K562 (cell line): ENCODE measurements around the gene PDLIM7. TPM values are rescaled to one million over a fixed set of nuclear protein-coding genes. Genes with fewer than 3 reads are reported as not detected.

Experiments used
- ATAC-seq: fragments of 200-7000 bp; cut with Tn5 transposase; 3 replicates; pipeline ENCODE4 v1.9.1; 2020; ENCODE audit warnings: moderate library complexity
- BruUV-seq: library from RNA; stranded (reverse); fragments of 400-500 nt; replicated peaks from 2 replicates; lab custom pipeline; 2021; lab: Mats Ljungman, UMichigan
- CTCF ChIA-PET: fragments of 300-600 bp; formaldehyde crosslinking; extraction: SDS; loops from one replicate; lab custom pipeline; 2021; ENCODE audit warnings: low intra/inter-chr PET ratio; lab: Yijun Ruan, JAX
- POLR2A ChIA-PET: fragments of 300-600, 350-650 bp; sonication (Branson Sonifier 250); formaldehyde crosslinking; extraction: SDS; loops from one replicate; lab custom pipeline; 2021; ENCODE audit warnings: antibody characterized with exemption, inconsistent platforms; lab: Yijun Ruan, JAX
- DNase-seq, 4 experiments: peaks; one replicate each; pipeline versions ENCODE4 v3.0.0 to v3.0.0-alpha.2; 2011 to 2018; ENCODE audit warnings: low spot score in 3 of 4, mixed read lengths in 3 of 4; ENCODE audit errors: extremely low read depth in 1 of 4
- FAIRE-seq: peaks from 2 replicates; lab custom pipeline; 2011; peaks lifted over from hg19 to GRCh38; lab: Jason Lieb, UNC
- H2AFZ ChIP-seq: 2 replicates; pipeline ENCODE4 v1.6.0; 2011; ENCODE audit warnings: low read depth, low read length, control low read depth, inconsistent platforms
- H3K27ac ChIP-seq: fragments of 200-600 bp; 3 replicates; pipeline ENCODE4 v1.8.0; 2011; ENCODE audit warnings: low read depth, mild to moderate bottlenecking, control low read depth, inconsistent platforms, low read length, moderate library complexity, mixed read lengths; ENCODE audit errors: extremely low read depth
- H3K27me3 ChIP-seq, 2 experiments: fragments of 300-600 bp in 1 of 2; 2 replicates in 1 of 2; 3 replicates in 1 of 2; pipeline versions ENCODE4 v1.6.0 to v1.8.0; 2011; ENCODE audit warnings: inconsistent platforms in 2 of 2, low read length in 2 of 2, mild to moderate bottlenecking in 1 of 2, mixed read lengths in 1 of 2, moderate library complexity in 1 of 2; ENCODE audit not compliant: control insufficient read depth in 2 of 2, insufficient read depth in 2 of 2
- H3K36me3 ChIP-seq: fragments of 300-600 bp; 3 replicates; pipeline ENCODE4 v1.8.0; 2011; ENCODE audit warnings: mild to moderate bottlenecking, low read length, inconsistent platforms; ENCODE audit not compliant: control insufficient read depth, insufficient read depth
- H3K4me1 ChIP-seq, 2 experiments: fragments of 200-600 bp in 1 of 2; replicated peaks in 1 of 2; 2 replicates in 1 of 2; 3 replicates in 1 of 2; pipeline versions ENCODE4 v1.5.1 to v1.8.0; 2011; ENCODE audit warnings: inconsistent platforms in 2 of 2, low read length in 2 of 2, mild to moderate bottlenecking in 1 of 2, mixed read lengths in 1 of 2, moderate library complexity in 1 of 2; ENCODE audit not compliant: control insufficient read depth in 2 of 2, insufficient read depth in 2 of 2
- H3K4me2 ChIP-seq: 2 replicates; pipeline ENCODE4 v1.6.1; 2011; ENCODE audit warnings: low read length, control low read depth, inconsistent platforms, mixed read lengths; ENCODE audit not compliant: insufficient read depth
- H3K4me3 ChIP-seq: fragments of 200-600 bp; sonication (generic), shearing (Covaris generic); 2 replicates; pipeline ENCODE4 v1.5.1; 2016; ENCODE audit warnings: control low read depth, inconsistent platforms
- H3K79me2 ChIP-seq: fragments of 200-600 bp; 3 replicates; pipeline ENCODE4 v1.8.0; 2011; ENCODE audit warnings: low read length, inconsistent platforms; ENCODE audit not compliant: control insufficient read depth, insufficient read depth
- H3K9ac ChIP-seq, 2 experiments: 2 replicates each; pipeline versions ENCODE4 v1.6.0 to v1.6.1; 2011; ENCODE audit warnings: low read depth in 2 of 2, low read length in 2 of 2, control low read depth in 1 of 2, inconsistent platforms in 1 of 2, mild to moderate bottlenecking in 1 of 2, mixed read lengths in 1 of 2; ENCODE audit not compliant: insufficient read depth in 1 of 2
- H3K9me1 ChIP-seq: one replicate; pipeline ENCODE4 v1.6.0; 2011; ENCODE audit warnings: inconsistent platforms, mild to moderate bottlenecking, low read length, moderate library complexity; ENCODE audit not compliant: control insufficient read depth, insufficient read depth
- H3K9me3 ChIP-seq: replicated peaks from 2 replicates; pipeline ENCODE4 v1.5.1; 2011; ENCODE audit warnings: low read depth, low read length, inconsistent platforms; ENCODE audit not compliant: control insufficient read depth, insufficient read depth
- H4K20me1 ChIP-seq: replicated peaks from 2 replicates; pipeline ENCODE4 v1.6.1; 2011; ENCODE audit warnings: low read length, inconsistent platforms, mixed read lengths; ENCODE audit not compliant: control insufficient read depth, insufficient read depth
- ATF7 ChIP-seq: fragments of 450-650 bp; IDR thresholded peaks from 2 replicates; pipeline ENCODE4 v1.7.1; 2014; ENCODE audit warnings: mild to moderate bottlenecking, moderate library complexity
- BCOR ChIP-seq: fragments of 450-650 bp; IDR thresholded peaks from 2 replicates; pipeline ENCODE4 v1.6.1; 2016
- CBFA2T2 ChIP-seq: fragments of 450-650 bp; conservative IDR thresholded peaks from 2 replicates; pipeline ENCODE4 v1.6.1; 2017; ENCODE audit warnings: mild to moderate bottlenecking
- CREB1 ChIP-seq, 2 experiments: sonication (generic) in 1 of 2; formaldehyde crosslinking in 1 of 2; IDR thresholded peaks; 2 replicates each; pipeline versions ENCODE4 v1.6.1 to v1.8.0; 2012 to 2022; ENCODE audit warnings: inconsistent platforms in 1 of 2, mild to moderate bottlenecking in 1 of 2, missing genetic modification reagents in 1 of 2, moderate library complexity in 1 of 2
- FUS ChIP-seq: fragments of 200-400 bp; formaldehyde crosslinking; optimal IDR thresholded peaks from 2 replicates; pipeline ENCODE3; 2017; ENCODE audit warnings: low read depth, low read length
- KHSRP ChIP-seq: fragments of 450-650 bp; IDR thresholded peaks from 2 replicates; pipeline ENCODE4 v1.6.1; 2017
- MTA1 ChIP-seq: fragments of 450-650 bp; IDR thresholded peaks from 2 replicates; pipeline ENCODE4 v1.6.1; 2017; ENCODE audit warnings: borderline replicate concordance
- MTA2 ChIP-seq: fragments of 450-650 bp; IDR thresholded peaks from 2 replicates; pipeline ENCODE4 v1.6.1; 2016; ENCODE audit warnings: low read depth
- PRMT5 ChIP-seq: sonication (generic); formaldehyde crosslinking; IDR thresholded peaks from 2 replicates; pipeline ENCODE4 v1.5.0; 2020; ENCODE audit warnings: missing genetic modification reagents
- RBM15 ChIP-seq: fragments of 200-400 bp; formaldehyde crosslinking; IDR thresholded peaks from 2 replicates; pipeline ENCODE4 v1.6.1; 2018; ENCODE audit warnings: mild to moderate bottlenecking, low read length, moderate library complexity; ENCODE audit not compliant: insufficient read depth
- SRSF7 ChIP-seq: fragments of 200-400 bp; formaldehyde crosslinking; optimal IDR thresholded peaks from 2 replicates; pipeline ENCODE3; 2017; ENCODE audit warnings: mild to moderate bottlenecking, low read depth, low read length
- YY1 ChIP-seq, 3 experiments: IDR thresholded peaks; 2 replicates each; pipeline ENCODE4 v1.6.1; 2011; ENCODE audit warnings: low read length in 2 of 3, mild to moderate bottlenecking in 2 of 3, moderate library complexity in 2 of 3, borderline replicate concordance in 1 of 3, control low read depth in 1 of 3, low read depth in 1 of 3; ENCODE audit not compliant: insufficient read depth in 3 of 3, insufficient replicate concordance in 2 of 3, control insufficient read depth in 1 of 3, insufficient read length in 1 of 3; ENCODE audit errors: extremely low read depth in 1 of 3
- ZC3H4 ChIP-seq: sonication (generic); formaldehyde crosslinking; IDR thresholded peaks from 2 replicates; pipeline ENCODE4 v1.9.0; 2021; ENCODE audit warnings: missing genetic modification reagents, borderline replicate concordance
- ZNF212 ChIP-seq: fragments of 450-650 bp; formaldehyde crosslinking; IDR thresholded peaks from 2 replicates; pipeline ENCODE4 v1.4.0; 2020; ENCODE audit warnings: mild to moderate bottlenecking
- WGBS: fragments of 100-300 bp; shearing (Covaris generic); methylation state at CpG from one replicate; pipeline ENCODE4 v1.1.6; 2016; ENCODE audit warnings: low coverage, mixed read lengths; ENCODE audit not compliant: insufficient coverage; ENCODE audit errors: missing lambda C conversion rate; 5-methylcytosine and 5-hydroxymethylcytosine counted together
- in situ Hi-C: fragments of 300-500 bp; cut with MboI; formaldehyde crosslinking; loops from 4 replicates; pipeline ENCODE4 v1.15.0; 2018; ENCODE audit warnings: inconsistent platforms, mixed read lengths
- intact Hi-C: fragments of 100-400 bp; cut with micrococcal nuclease; formaldehyde crosslinking; loops from 2 replicates; pipeline ENCODE4 v1.14.2; 2022
- polyA plus RNA-seq, 8 experiments: library from polyadenylated mRNA; depleted of rRNA in 4 of 8; stranded (reverse) in 5 of 8; unstranded in 3 of 8; fragments of >200 nt; fragmentation: Nextera tagmentation in 2 of 8; fragmentation: Illumina TruSeq in 1 of 8; extraction: Ambion mirVana in 2 of 8; extraction: Trizol in 1 of 8; gene quantifications; 2 replicates each; pipeline versions ENCODE4 v1.2.1 to v1.2.3, GENCODE V29; 2011 to 2014; ENCODE audit warnings: inconsistent platforms in 1 of 8, missing spikeins in 1 of 8
- total RNA-seq, 7 experiments: library from RNA; depleted of rRNA in 6 of 7; stranded (reverse); fragments of >200 nt in 6 of 7; fragmentation: Illumina TruSeq in 2 of 7; extraction: Trizol in 2 of 7; gene quantifications; 2 replicates each; pipeline versions ENCODE4 v1.2.1 to v1.2.3, GENCODE V29; 2011 to 2021; ENCODE audit warnings: low replicate concordance in 1 of 7
- TF ChIP-seq, protein P1 (sequence below): sonication (generic); formaldehyde crosslinking; IDR thresholded peaks from 2 replicates; pipeline ENCODE4 v1.8.1; 2023; ENCODE audit warnings: mild to moderate bottlenecking, missing genetic modification reagents
- TF ChIP-seq, protein P2 (sequence below): fragments of 250-450 bp; sonication (Bioruptor Pico); IDR thresholded peaks from 2 replicates; pipeline ENCODE4 v1.5.0; 2021; ENCODE audit warnings: mild to moderate bottlenecking, moderate library complexity

The PDLIM7 gene
- total and polyA plus RNA-seq, 9 of the 15 experiments (the other 6 are each of a cell fraction or from before 2014, with no cell fraction given) = 2.1 to 124 (median 32.6) TPM

DNA sequence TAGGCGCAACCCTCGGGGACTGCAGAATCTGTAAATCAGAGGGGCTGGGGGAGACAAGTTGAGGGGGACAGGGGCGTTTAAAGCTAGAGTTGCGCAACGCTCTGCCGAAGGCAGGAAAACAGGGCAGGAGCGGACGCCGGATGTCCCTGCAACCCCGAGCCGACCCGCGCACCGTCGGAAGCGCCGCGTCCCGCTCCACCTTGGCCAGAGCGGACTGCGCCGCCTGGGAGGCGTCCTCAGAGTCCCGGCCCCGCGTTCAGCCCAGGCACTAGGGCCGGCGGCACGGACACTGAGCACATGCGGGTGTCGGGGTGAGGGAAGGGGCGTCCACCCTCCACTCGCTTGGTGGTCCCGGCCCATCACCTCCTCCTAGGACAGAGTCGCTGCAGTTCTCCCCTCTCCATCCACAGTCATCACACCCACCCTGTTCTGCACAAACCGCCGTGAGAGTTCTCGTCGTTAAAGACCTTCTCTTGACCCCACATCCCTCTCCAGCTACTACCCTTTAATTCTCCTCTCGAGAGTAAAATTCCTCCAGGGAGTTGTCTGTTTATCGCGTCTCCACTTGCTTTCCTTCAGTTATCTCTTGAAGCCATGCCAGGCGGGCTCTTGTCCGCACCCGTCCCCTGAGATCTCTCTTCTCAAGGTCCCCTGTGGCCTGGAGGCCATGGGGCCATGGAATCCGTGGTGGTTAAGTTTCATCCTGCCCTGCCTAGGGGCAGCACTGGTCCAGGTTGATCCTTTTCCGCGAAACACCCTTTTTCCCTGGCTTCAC lies 796 bp upstream of the PDLIM7 start:
- Histone ChIP-seq H3K9ac (peak overlapping the region; percentile 87 to 93), H3K9me3 (no peaks in the 10 kb centered on the region), H3K9me1 (no peaks in the 10 kb centered on the region), H2AFZ (peak overlapping the region; percentile 69), H3K4me1 (peaks cover 51 to 82% of the 10 kb centered on the region in 2 experiments), H3K27ac (peak overlapping the region; percentile 95), H3K79me2 (peaks cover 46% of the 10 kb centered on the region), H3K4me3 (peak overlapping the region; percentile 82), H3K4me2 (peak overlapping the region; percentile 85), H4K20me1 (no peaks in the 10 kb centered on the region; the same call in 1 of the 2 replicates), H3K36me3 (peaks cover 27% of the 10 kb centered on the region; the same call in 2 of the 3 replicates), H3K27me3 (no peaks in the 10 kb centered on the region)
- ChIA-PET CTCF (interaction anchor here (0.6 kb wide), 1 partner anchor 180 kb away, joined by 3 read pairs; no protein-coding TSS in a partner anchor), POLR2A (interaction anchor here (0.6 to 2.7 kb wide), 15 partner anchors 9 to 190 kb away, joined by 3 to 26 read pairs (median 3); partner anchors contain the start of gene DOK3)
- FAIRE-seq (peak; percentile 89), ATAC-seq (peak; percentile 8), DNase-seq (peak; percentile 42 to 82 (median 60))
- 4% methylated on average over 38 of the region's 48 CpGs for WGBS
- in situ Hi-C loops = no loop called here
- intact Hi-C loops = loop anchor here (5.0 kb wide), 1 partner anchor 181 kb away; no protein-coding TSS in a partner anchor
- TSS peak; percentile 95 for BruUV-seq
- no peak for TF ChIP-seq ATF7
- TF ChIP-seq, protein P1, sequence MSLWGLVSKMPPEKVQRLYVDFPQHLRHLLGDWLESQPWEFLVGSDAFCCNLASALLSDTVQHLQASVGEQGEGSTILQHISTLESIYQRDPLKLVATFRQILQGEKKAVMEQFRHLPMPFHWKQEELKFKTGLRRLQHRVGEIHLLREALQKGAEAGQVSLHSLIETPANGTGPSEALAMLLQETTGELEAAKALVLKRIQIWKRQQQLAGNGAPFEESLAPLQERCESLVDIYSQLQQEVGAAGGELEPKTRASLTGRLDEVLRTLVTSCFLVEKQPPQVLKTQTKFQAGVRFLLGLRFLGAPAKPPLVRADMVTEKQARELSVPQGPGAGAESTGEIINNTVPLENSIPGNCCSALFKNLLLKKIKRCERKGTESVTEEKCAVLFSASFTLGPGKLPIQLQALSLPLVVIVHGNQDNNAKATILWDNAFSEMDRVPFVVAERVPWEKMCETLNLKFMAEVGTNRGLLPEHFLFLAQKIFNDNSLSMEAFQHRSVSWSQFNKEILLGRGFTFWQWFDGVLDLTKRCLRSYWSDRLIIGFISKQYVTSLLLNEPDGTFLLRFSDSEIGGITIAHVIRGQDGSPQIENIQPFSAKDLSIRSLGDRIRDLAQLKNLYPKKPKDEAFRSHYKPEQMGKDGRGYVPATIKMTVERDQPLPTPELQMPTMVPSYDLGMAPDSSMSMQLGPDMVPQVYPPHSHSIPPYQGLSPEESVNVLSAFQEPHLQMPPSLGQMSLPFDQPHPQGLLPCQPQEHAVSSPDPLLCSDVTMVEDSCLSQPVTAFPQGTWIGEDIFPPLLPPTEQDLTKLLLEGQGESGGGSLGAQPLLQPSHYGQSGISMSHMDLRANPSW (CRISPR knock-in tag) = no peak
- TF ChIP-seq KHSRP = no peak
- peak; percentile 66 for TF ChIP-seq CBFA2T2
- TF ChIP-seq ZC3H4 = no peak
- peak; percentile 38; the same call in 1 of the 2 replicates for TF ChIP-seq MTA2
- no peak for TF ChIP-seq FUS
- TF ChIP-seq PRMT5 = no peak
- TF ChIP-seq CREB1 (IDR thresholded peaks at IDR 0.05) = no peak
- no peak; the same call in 1 of the 2 replicates for TF ChIP-seq CREB1 (CRISPR knock-in tag; IDR thresholded peaks at IDR 0.05)
- TF ChIP-seq, protein P2, sequence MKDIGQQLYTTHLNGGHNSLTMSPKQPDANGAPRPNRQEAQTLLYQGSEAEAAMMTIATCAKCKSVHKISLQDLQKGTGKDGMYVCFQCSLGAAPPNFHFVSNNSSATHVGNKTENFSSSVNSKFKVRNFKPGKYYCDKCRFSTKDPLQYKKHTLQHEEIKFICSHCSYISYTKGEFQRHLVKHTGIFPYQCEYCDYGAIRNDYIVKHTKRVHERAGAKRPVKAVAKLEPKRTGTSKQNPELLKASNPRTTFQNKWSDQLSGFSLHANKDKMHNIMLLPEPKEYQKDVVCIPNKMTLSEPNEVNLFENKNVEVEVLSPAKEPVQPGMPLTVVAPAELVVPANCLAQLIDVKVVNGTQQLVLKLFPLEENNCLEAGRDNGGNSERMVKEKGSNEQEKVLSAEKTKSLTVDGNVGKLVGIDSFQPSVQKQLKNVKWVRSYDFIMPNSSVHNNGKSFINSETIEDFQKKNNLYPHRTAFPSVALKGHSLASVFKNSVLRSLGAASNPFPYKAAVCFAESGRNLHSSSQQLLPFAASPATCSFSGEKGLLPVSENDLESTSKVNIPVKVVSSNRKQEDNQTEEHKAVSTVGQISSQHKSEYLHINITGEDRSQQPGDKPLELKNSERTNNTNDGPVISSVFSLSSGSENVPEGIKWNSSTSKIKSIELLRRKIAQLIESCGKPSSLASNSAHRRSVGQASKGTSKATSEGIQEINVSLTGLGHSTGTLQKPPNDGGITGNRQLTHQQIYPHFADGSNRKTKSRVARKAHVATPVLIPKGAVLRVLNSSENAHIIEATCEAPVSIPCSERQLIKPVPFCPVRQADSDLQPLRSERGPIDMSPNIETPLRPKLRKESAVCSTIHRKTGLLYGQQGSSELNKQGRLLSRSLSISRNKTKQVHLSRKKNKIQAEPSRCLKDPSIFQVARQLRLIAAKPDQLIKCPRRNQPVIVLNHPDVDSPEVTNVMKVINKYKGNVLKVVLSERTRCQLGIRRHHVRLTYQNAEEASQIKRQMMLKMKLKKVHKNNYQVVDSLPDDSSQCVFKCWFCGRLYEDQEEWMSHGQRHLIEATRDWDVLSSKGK (CRISPR knock-in tag) = no peak
- TF ChIP-seq RBM15 = no peak
- TF ChIP-seq YY1 (IDR thresholded peaks at IDR 0.05; ENCODE audit: borderline replicate concordance in 1 of 3, control insufficient read depth in 1 of 3, extremely low read depth in 1 of 3, insufficient read depth in 3 of 3, insufficient read length in 1 of 3, insufficient replicate concordance in 2 of 3, low read depth in 1 of 3, low read length in 2 of 3) = peak in 1 of 3 experiments; percentile 49
- TF ChIP-seq BCOR = no peak
- TF ChIP-seq ZNF212 (CRISPR knock-in tag) = no peak
- TF ChIP-seq MTA1 = no peak
- TF ChIP-seq SRSF7 = no peak
